Omental fat pad (tissue), 4 donors: ENCODE data around the gene CNTNAP5. TPM values are rescaled to one million over a fixed set of nuclear protein-coding genes. Genes with fewer than 3 reads are reported as not detected.

Experiments
- ATAC-seq: fragments of 150-250 bp; one replicate; pipeline ENCODE4 v1.9.1; 2016; ENCODE audit warnings: mild to moderate bottlenecking, moderate library complexity; ENCODE audit not compliant: low FRiP score
- DNase-seq: peaks from one replicate; pipeline ENCODE4 v3.0.0-alpha.2; 2019; ENCODE audit warnings: low spot score
- total RNA-seq, 4 donors: library from RNA; depleted of rRNA; stranded (reverse); fragments of >200 nt; gene quantifications; one replicate each; pipeline ENCODE4 v1.1.0, GENCODE V29; 2016
- TF ChIP-seq, protein P1 (sequence below), 3 donors: fragments of 450-650 bp; IDR thresholded peaks; one replicate each; pipeline ENCODE4 v1.5.1; 2016 to 2017; ENCODE audit warnings: antibody characterized with exemption in 3 of 3, mild to moderate bottlenecking in 3 of 3, moderate library complexity in 2 of 3

CNTNAP5 gene
- total RNA-seq, 4 donors from 2014 or later, result not detected

DNA sequence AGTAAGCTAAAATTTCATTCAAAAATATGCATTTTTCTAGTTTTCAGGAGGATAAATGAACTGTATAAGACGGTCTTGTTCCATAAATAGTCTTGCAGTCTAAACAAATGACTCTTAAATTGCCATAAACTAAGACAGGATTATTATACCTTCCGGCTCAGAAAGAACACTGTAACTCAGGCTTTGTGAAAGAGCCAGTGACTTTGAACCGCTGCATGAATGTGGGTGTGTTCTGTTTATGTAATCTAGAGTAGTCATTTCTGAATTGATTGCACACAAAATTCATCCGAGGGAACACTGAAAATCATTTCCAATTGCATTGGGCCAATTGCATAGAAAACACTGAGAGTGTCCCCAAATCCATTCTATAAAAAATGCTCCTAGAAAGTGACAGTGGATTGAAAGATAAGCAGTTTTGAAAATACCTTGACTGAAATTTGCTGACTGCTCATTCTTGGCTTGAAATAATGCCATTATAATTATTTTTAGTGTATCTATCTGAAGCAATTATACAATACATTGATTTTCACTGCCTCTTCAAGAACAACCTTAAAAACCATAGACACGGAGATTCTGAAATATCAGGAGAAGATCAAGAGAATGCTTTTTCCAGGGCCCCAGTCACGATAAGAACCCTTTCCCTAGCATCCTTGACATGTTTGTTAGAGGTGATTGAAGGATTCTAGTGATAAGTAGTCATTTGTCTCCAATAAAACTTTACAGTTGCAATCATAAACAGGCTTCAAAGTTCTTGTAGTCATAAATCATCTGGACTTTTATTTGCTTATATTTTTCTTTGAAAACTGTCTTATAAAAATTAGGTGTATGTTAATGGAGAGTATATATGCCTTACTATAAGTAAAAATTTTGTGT is 55.4 kb downstream of the CNTNAP5 start:
- TF ChIP-seq, protein P1, sequence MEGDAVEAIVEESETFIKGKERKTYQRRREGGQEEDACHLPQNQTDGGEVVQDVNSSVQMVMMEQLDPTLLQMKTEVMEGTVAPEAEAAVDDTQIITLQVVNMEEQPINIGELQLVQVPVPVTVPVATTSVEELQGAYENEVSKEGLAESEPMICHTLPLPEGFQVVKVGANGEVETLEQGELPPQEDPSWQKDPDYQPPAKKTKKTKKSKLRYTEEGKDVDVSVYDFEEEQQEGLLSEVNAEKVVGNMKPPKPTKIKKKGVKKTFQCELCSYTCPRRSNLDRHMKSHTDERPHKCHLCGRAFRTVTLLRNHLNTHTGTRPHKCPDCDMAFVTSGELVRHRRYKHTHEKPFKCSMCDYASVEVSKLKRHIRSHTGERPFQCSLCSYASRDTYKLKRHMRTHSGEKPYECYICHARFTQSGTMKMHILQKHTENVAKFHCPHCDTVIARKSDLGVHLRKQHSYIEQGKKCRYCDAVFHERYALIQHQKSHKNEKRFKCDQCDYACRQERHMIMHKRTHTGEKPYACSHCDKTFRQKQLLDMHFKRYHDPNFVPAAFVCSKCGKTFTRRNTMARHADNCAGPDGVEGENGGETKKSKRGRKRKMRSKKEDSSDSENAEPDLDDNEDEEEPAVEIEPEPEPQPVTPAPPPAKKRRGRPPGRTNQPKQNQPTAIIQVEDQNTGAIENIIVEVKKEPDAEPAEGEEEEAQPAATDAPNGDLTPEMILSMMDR (IDR thresholded peaks at IDR 0.05), result no peak
- ATAC-seq (no peak), DNase-seq (no peak)

DNA sequence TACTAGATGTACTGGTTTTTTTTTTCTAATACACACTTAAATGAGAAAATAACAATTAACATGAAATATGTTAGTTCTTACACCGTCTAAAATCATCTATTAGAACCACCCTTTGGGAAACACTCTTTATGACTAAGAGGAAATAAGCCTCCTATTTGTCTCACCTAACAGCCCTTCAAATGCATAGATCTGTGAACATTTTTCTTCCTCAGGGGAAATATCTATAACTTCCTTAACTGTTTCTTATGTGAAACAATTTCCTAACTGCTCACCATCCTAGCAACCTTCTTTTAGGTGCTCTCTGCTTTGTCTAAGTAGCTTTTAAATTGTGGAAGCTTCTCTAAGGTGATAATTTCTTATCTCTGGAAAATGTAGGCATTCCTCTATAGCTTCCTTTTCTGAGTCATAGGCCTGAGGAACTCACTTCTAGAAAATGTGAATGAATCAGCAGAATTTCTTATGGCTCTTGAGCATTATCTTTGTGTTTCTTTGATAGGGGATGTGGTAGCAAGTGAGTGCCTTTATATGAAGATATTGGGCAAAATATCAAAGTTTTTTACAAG is 56.1 kb downstream of the CNTNAP5 start:
- ATAC-seq, result no peak
- TF ChIP-seq, protein P1 (IDR thresholded peaks at IDR 0.05), result no peak

DNA sequence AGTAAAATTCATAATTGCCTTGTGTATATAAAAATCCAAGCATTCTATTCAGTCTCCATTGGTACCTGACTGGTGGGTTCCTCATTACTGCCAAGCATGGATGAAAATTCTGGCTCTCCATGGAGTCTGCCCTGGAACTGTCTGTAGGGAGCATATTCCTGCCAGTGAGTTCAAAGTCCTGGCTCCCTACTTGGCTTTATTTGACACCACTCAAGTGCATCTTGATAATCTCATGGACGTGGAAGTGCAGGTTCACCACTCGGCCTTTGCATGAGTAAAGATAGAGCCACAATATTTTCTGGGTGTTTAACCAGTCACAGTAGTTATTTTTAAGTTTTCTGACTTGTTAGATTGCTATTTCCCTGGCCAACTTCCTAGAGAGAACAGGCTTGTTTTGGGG is 63.5 kb downstream of the CNTNAP5 start:
- TF ChIP-seq, protein P1 (IDR thresholded peaks at IDR 0.05), result no peak
- no peak for ATAC-seq

More for the DNA sequence above, 56.1 kb downstream of the CNTNAP5 start:
- no peak for DNase-seq

DNA sequence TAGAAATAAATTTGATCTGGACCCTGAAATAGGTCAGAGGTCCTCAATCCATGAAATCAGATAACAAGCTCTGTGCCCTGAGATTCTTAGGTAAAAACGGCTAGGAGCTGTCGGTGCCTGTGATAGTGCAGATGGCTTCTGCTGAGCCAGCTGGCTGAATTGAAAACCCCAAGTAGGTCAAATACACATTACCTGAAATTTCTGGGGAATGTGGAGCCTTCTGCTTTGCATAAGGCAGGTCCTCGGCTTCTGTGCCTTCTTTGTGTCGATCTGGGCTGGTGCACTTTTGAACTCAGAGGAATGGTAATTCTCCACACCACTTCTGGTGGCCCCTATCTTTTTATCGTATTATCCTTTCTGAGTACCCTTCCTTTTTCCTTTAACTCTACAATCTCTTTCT is 66.6 kb downstream of the CNTNAP5 start:
- TF ChIP-seq, protein P1 (IDR thresholded peaks at IDR 0.05), result no peak
- DNase-seq (no peak), ATAC-seq (no peak)

More for the DNA sequence above, 63.5 kb downstream of the CNTNAP5 start:
- DNase-seq, result no peak

DNA sequence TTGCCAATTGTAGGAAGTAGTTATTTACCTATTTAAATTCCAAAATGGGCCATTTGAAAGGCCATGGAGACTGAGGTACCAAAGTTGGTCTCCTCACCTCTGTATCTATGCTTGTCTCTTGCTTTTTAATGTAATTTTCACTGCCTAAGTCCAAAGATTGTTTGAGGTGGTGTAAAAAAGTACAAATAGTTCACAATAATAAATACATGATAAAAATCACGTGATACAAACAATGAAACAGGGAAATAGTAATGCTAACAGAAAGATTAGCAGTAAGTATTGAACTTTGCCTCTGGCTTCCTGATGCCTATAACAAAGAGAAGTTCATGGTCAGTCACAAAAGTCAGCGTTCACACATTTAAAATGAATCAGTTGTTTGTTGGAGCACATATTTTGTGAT is 67.6 kb downstream of the CNTNAP5 start:
- DNase-seq, result no peak
- TF ChIP-seq, protein P1 (IDR thresholded peaks at IDR 0.05), result no peak
- ATAC-seq, result no peak

DNA sequence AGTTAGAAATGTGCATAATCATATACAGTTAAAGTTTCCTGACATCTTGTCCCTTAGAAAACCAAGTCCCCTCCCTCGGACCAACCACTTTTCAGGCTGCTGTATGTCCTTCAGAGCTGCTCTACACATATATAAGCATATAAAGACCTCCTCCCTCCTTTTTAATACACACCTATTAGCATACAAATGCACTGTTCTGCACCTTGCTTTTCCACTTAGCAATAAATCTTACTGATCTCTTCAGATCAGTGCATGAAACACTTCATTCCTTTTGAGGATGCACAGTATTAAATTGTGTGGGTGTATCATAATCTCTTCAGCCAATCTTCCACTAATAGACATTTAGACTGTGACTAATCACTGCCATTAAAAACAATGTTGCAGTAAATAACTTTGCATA is 79.8 kb downstream of the CNTNAP5 start:
- ATAC-seq, result no peak
- no peak for DNase-seq
- TF ChIP-seq, protein P1 (IDR thresholded peaks at IDR 0.05), result no peak

DNA sequence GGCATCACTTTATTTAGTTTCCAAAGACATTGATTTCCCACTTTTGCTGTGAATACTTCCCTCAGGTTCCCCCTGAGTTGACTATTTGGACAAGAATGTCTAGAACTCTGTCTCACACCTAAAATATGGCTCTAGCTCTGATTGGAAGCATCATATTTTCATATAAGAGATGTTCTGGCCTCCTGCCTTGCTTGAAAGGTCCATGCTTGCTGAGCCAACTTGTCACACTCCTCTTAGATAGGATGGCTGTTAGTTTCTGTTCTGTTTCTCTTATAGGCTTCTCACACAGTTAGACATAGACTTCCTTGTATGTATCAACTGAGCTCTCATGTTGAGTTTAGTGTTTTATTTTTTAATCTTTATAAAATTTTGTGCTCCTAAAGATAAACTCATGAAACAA is 87.1 kb downstream of the CNTNAP5 start:
- ATAC-seq (no peak), DNase-seq (no peak)
- TF ChIP-seq, protein P1 (IDR thresholded peaks at IDR 0.05), result no peak
